GM12878 (cell line): ENCODE data around the gene MEIS2. TPM values are rescaled to one million over a fixed set of nuclear protein-coding genes. Genes with fewer than 3 reads are reported as not detected.

Source experiments
- ATAC-seq: fragments of 200-7000 bp; cut with Tn5 transposase; 3 replicates; pipeline ENCODE4 v1.9.1; 2020; ENCODE audit warnings: mild to moderate bottlenecking, moderate library complexity
- BruUV-seq: library from RNA; stranded (reverse); fragments of 400-500 nt; replicated peaks from 2 replicates; lab custom pipeline; 2021; lab: Mats Ljungman, UMichigan
- CTCF ChIA-PET: fragments of 300-600 bp; sonication (Branson Sonifier 250); formaldehyde crosslinking; extraction: SDS; loops from one replicate; lab custom pipeline; 2021; ENCODE audit warnings: inconsistent platforms; lab: Yijun Ruan, JAX
- POLR2A ChIA-PET: fragments of 350-600 bp; formaldehyde crosslinking; extraction: SDS; loops from one replicate; lab custom pipeline; 2021; ENCODE audit warnings: inconsistent platforms; lab: Charles Lee
- RAD21 ChIA-PET: fragments of 300-600 bp; sonication (Branson Sonifier 250); formaldehyde crosslinking; loops from one replicate; lab custom pipeline; 2023; ENCODE audit warnings: antibody characterized with exemption; ENCODE audit not compliant: unreplicated experiment; lab: Charles Lee
- SMC1A ChIA-PET: fragments of 300-600 bp; sonication (Branson Sonifier 250); formaldehyde crosslinking; loops from one replicate; lab custom pipeline; 2023; ENCODE audit not compliant: unreplicated experiment, uncharacterized antibody; lab: Charles Lee
- DNase-seq: peaks from one replicate; pipeline ENCODE4 v3.0.0-alpha.2; 2011; ENCODE audit warnings: low read depth, low spot score
- FAIRE-seq: peaks from 3 replicates; lab custom pipeline; 2011; peaks lifted over from hg19 to GRCh38; lab: Jason Lieb, UNC
- H2AFZ ChIP-seq: 2 replicates; pipeline ENCODE4 v1.6.0; 2011; ENCODE audit warnings: low read depth, low read length, control low read depth; ENCODE audit not compliant: control insufficient read depth
- H3K27ac ChIP-seq: 2 replicates; pipeline ENCODE4 v1.5.1; 2011; ENCODE audit warnings: control low read depth; ENCODE audit not compliant: control insufficient read depth, insufficient read depth
- H3K27me3 ChIP-seq, 2 experiments: replicated peaks in 1 of 2; 2 replicates each; pipeline versions ENCODE4 v1.6.0 to v1.6.1; 2011; ENCODE audit warnings: low read length in 1 of 2; ENCODE audit not compliant: control insufficient read depth in 2 of 2, insufficient read depth in 2 of 2
- H3K36me3 ChIP-seq, 2 experiments: 2 replicates each; pipeline ENCODE4 v1.5.1; 2011; ENCODE audit warnings: low read length in 1 of 2; ENCODE audit not compliant: control insufficient read depth in 2 of 2, insufficient read depth in 2 of 2
- H3K4me1 ChIP-seq: 2 replicates; pipeline ENCODE4 v1.6.1; 2011; ENCODE audit warnings: mild to moderate bottlenecking, low read length, moderate library complexity, mixed read lengths; ENCODE audit not compliant: control insufficient read depth, insufficient read depth
- H3K4me2 ChIP-seq: 2 replicates; pipeline ENCODE4 v1.6.0; 2011; ENCODE audit warnings: control low read depth; ENCODE audit not compliant: control insufficient read depth, insufficient read depth
- H3K4me3 ChIP-seq: fragments of 200-600 bp; sonication (generic); 2 replicates; pipeline ENCODE4 v1.5.1; 2016
- H3K79me2 ChIP-seq: 2 replicates; pipeline ENCODE4 v1.6.0; 2011; ENCODE audit warnings: low read length; ENCODE audit not compliant: control insufficient read depth, insufficient read depth
- H3K9ac ChIP-seq: 2 replicates; pipeline ENCODE4 v1.8.0; 2011; ENCODE audit warnings: low read length, control low read depth, mixed read lengths; ENCODE audit not compliant: control insufficient read depth, insufficient read depth
- H3K9me3 ChIP-seq: replicated peaks from 3 replicates; pipeline ENCODE4 v1.5.1; 2011; ENCODE audit warnings: mild to moderate bottlenecking, low read length; ENCODE audit not compliant: control insufficient read depth, insufficient read depth
- H4K20me1 ChIP-seq: 2 replicates; pipeline ENCODE4 v1.6.0; 2011; ENCODE audit not compliant: control insufficient read depth, insufficient read depth
- ATF7 ChIP-seq: fragments of 450-650 bp; IDR thresholded peaks from 2 replicates; pipeline ENCODE4 v1.6.1; 2016; ENCODE audit warnings: low read depth, mild to moderate bottlenecking
- BRCA1 ChIP-seq: IDR thresholded peaks from 2 replicates; pipeline ENCODE4 v1.6.1; 2011; ENCODE audit warnings: low read depth, low read length, improper control_type of control experiment
- CEBPZ ChIP-seq: fragments of 150-350 bp; IDR thresholded peaks from 2 replicates; pipeline ENCODE4 v1.6.1; 2016; ENCODE audit warnings: low read depth, low read length
- JUND ChIP-seq: IDR thresholded peaks from 2 replicates; pipeline ENCODE4 v1.6.1; 2012; ENCODE audit warnings: low read depth, mild to moderate bottlenecking, low read length, improper control_type of control experiment, moderate library complexity
- KAT2A ChIP-seq: conservative IDR thresholded peaks from 2 replicates; pipeline ENCODE4 v1.6.1; 2011; ENCODE audit warnings: low read depth, low read length; ENCODE audit not compliant: control insufficient read depth
- NR2C2 ChIP-seq: IDR thresholded peaks from 2 replicates; pipeline ENCODE4 v1.6.1; 2011; ENCODE audit warnings: borderline replicate concordance, low read depth; ENCODE audit not compliant: control insufficient read depth, insufficient read length
- POLR2A ChIP-seq: IDR thresholded peaks from 2 replicates; pipeline ENCODE4 v1.6.1; 2011; ENCODE audit warnings: low read depth, mild to moderate bottlenecking, low read length
- POLR2AphosphoS2 ChIP-seq: IDR thresholded peaks from 2 replicates; pipeline ENCODE4 v1.6.1; 2011; ENCODE audit warnings: low read depth, mild to moderate bottlenecking, low read length, improper control_type of control experiment, moderate library complexity
- RAD51 ChIP-seq: fragments of 450-650 bp; IDR thresholded peaks from 2 replicates; pipeline ENCODE4 v1.6.1; 2016; ENCODE audit warnings: moderate library complexity, mild to moderate bottlenecking, inconsistent platforms
- RELB ChIP-seq: fragments of 450-650 bp; IDR thresholded peaks from 2 replicates; pipeline ENCODE4 v1.6.1; 2017; ENCODE audit warnings: low read depth, mild to moderate bottlenecking, moderate library complexity
- SP1 ChIP-seq: IDR thresholded peaks from one replicate; pipeline ENCODE4 v1.6.1; 2011; ENCODE audit warnings: low read depth, low read length
- TCF12 ChIP-seq: IDR thresholded peaks from 2 replicates; pipeline ENCODE4 v1.6.1; 2011; ENCODE audit warnings: low read depth, mild to moderate bottlenecking, low read length
- ZNF24 ChIP-seq: fragments of 450-650 bp; IDR thresholded peaks from 2 replicates; pipeline ENCODE4 v1.6.1; 2017; ENCODE audit warnings: antibody characterized with exemption, mild to moderate bottlenecking
- WGBS: methylation state at CpG from one replicate; pipeline ENCODE4 v1.1.6; 2016; ENCODE audit warnings: low lambda C conversion rate; ENCODE audit not compliant: insufficient replicate concordance, insufficient coverage; ENCODE audit errors: missing lambda C conversion rate; 5-methylcytosine and 5-hydroxymethylcytosine counted together
- in situ Hi-C: fragments of 300-500 bp; cut with MboI; formaldehyde crosslinking; loops from 9 replicates; pipeline ENCODE4 v1.14.3; 2018; ENCODE audit warnings: mixed read lengths
- intact Hi-C: fragments of 100-400 bp; cut with micrococcal nuclease; formaldehyde crosslinking; loops from one replicate; pipeline ENCODE4 v1.14.2; 2022; ENCODE audit not compliant: unreplicated experiment
- polyA plus RNA-seq, 11 experiments: library from polyadenylated mRNA; depleted of rRNA in 4 of 11; unstranded in 6 of 11; stranded (reverse) in 5 of 11; fragments of >200 nt; fragmentation: Nextera tagmentation in 4 of 11; fragmentation: Illumina TruSeq in 1 of 11; extraction: Ambion mirVana in 4 of 11; extraction: Trizol in 1 of 11; gene quantifications; 1 replicate in 1 of 11; 2 replicates in 10 of 11; pipeline versions ENCODE4 v1.2.1 to v1.2.3, GENCODE V29; 2011 to 2016; ENCODE audit warnings: inconsistent platforms in 2 of 11, missing spikeins in 2 of 11, low read depth in 1 of 11
- total RNA-seq, 4 experiments: library from RNA; depleted of rRNA in 3 of 4; stranded (reverse); fragments of >200 nt in 3 of 4; fragmentation: Illumina TruSeq in 1 of 4; extraction: Trizol in 1 of 4; gene quantifications; 2 replicates each; pipeline versions ENCODE4 v1.2.1 to v1.2.3, GENCODE V29; 2013 to 2021

Gene MEIS2
- total and polyA plus RNA-seq, 10 of the 15 experiments (the other 5 are each of a cell fraction or from before 2014, with no cell fraction given), result 9.2 to 54.0 (median 20.4) TPM

- Histone ChIP-seq H3K4me2 (no peak overlapping the region), H3K9ac (no peak overlapping the region), H3K4me1 (no peaks in the 10 kb centered on the region), H3K79me2 (no peaks in the 10 kb centered on the region), H3K27me3 (no peaks in the 10 kb centered on the region), H3K9me3 (no peaks in the 10 kb centered on the region), H2AFZ (no peak overlapping the region), H3K4me3 (no peak overlapping the region), H3K36me3 (no peaks in the 10 kb centered on the region), H3K27ac (no peak overlapping the region), H4K20me1 (no peaks in the 10 kb centered on the region)
- no peak for FAIRE-seq
- ChIA-PET RAD21 (interaction anchor here (1.2 to 1.4 kb wide), 2 partner anchors 20 to 33 kb away, joined by 3 to 4 read pairs; no protein-coding TSS in a partner anchor), CTCF (no interaction called here), POLR2A (no interaction called here), SMC1A (interaction anchor here (0.7 to 2.1 kb wide), 5 partner anchors 20 to 57 kb away, joined by 3 to 7 read pairs (median 4); no protein-coding TSS in a partner anchor)
- 63% methylated on average over 3 of the region's 3 CpGs for WGBS
- intact Hi-C loops (no loop called here), in situ Hi-C loops (no loop called here)
- no peak for ATAC-seq
- no peak for TF ChIP-seq RAD51
- no peak for TF ChIP-seq ZNF24
- no peak for TF ChIP-seq TCF12
- no peak for TF ChIP-seq POLR2AphosphoS2
- no peak for TF ChIP-seq BRCA1
- no peak for TF ChIP-seq ATF7
- TF ChIP-seq NR2C2, result no peak
- TF ChIP-seq RELB, result no peak
- TF ChIP-seq KAT2A, result no peak
- TF ChIP-seq POLR2A, result no peak
- TF ChIP-seq JUND, result no peak
- TF ChIP-seq CEBPZ, result no peak
- no peak for TF ChIP-seq SP1
- BruUV-seq, result no TSS peak
- no peak for DNase-seq
These were observed 160.1 kb downstream of the MEIS2 start for GRCh38 chr15:36940219-36940618.
